Heart left ventricle (tissue), 13 donors: ENCODE measurements around the gene MCTP2.

Experiments
- CTCF ChIP-seq, 12 donors: fragments of 200-600 bp; sonication (generic) in 4 of 12; IDR thresholded peaks; one replicate each; pipeline versions ENCODE4 v1.5.0 to v1.8.0; 2018 to 2022; ENCODE audit warnings: antibody characterized with exemption in 12 of 12, mild to moderate bottlenecking in 5 of 12
- POLR2A ChIP-seq, 2 donors: fragments of 450-650 bp; IDR thresholded peaks; one replicate each; pipeline ENCODE4 v1.6.1; 2017; ENCODE audit warnings: antibody characterized with exemption in 2 of 2, mild to moderate bottlenecking in 2 of 2, moderate library complexity in 2 of 2
- donor health status: ischemic (EF 13 %, LVEDD 7.1; RV severe dilation, severe dysfunction).
- donor health status: DM: no; HTN: yes; CAD: no.
- donor health status: DM: no; HTN: no; CAD: no.
- donor health status: ischemic (EF 25% LVEDD 6.9; RV normal size, moderate dysfunction).
- donor health status: ischemic (EF 25% LVEDD 5.7; RV mildly dilated, moderate dysfunction).
- donor health status: ischemic (EF 35%, LVEDD 5.7; RV mildly dilated, moderate dysfunction).
- donor health status: nonischemic (EF 11% LVEDD 7.7; RV severe dilation, severe dysfunction).
- donor health status: DM: yes; HTN: yes; CAD: no.
- donor health status: PGD.
- donor health status: ischemic (EF 29% LVEDD 5.4; RV normal size, mild dysfunction).
- donor health status: nonischemic (EF 23%, LVEDD 6.1; RV moderate dilation, normal function).

GRCh38 chr15:94404733-94405283 is 173.4 kb downstream of the MCTP2 start:
- TF ChIP-seq CTCF (IDR thresholded peaks at IDR 0.05) (no peak), POLR2A (IDR thresholded peaks at IDR 0.05) (no peak)
